Fibroblast of lung (primary cell): ENCODE measurements around the gene ASB18. TPM values are rescaled to one million over a fixed set of nuclear protein-coding genes. Genes with fewer than 3 reads are reported as not detected.

Experiments used
- DNase-seq, 2 donors: peaks; one replicate each; pipeline versions ENCODE4 v3.0.0 to v3.0.0-alpha.2; 2010; ENCODE audit warnings: low read depth in 2 of 2
- H2AFZ ChIP-seq: 2 replicates; pipeline ENCODE4 v1.5.1; 2012; ENCODE audit warnings: low read length, control low read depth, inconsistent platforms
- H3K27ac ChIP-seq: 2 replicates; pipeline ENCODE4 v1.5.1; 2011; ENCODE audit warnings: low read length, control low read depth; ENCODE audit not compliant: insufficient read depth
- H3K27me3 ChIP-seq: 2 replicates; pipeline ENCODE4 v1.5.1; 2011; ENCODE audit warnings: mild to moderate bottlenecking, low read length; ENCODE audit not compliant: control insufficient read depth, insufficient read depth
- H3K36me3 ChIP-seq: 2 replicates; pipeline ENCODE4 v1.5.1; 2011; ENCODE audit warnings: low read length; ENCODE audit not compliant: control insufficient read depth, insufficient read depth
- H3K4me1 ChIP-seq: 2 replicates; pipeline ENCODE4 v1.5.1; 2011; ENCODE audit warnings: low read length; ENCODE audit not compliant: control insufficient read depth, insufficient read depth; ENCODE audit errors: extremely low read depth
- H3K4me2 ChIP-seq: 2 replicates; pipeline ENCODE4 v1.5.1; 2011; ENCODE audit warnings: low read length, control low read depth; ENCODE audit not compliant: insufficient read depth; ENCODE audit errors: extremely low read depth
- H3K4me3 ChIP-seq, 4 experiments: fragments of 200-600 bp in 1 of 4; sonication (generic) in 1 of 4; replicated peaks in 1 of 4; 2 replicates each; pipeline ENCODE4 v1.5.1; 2011 to 2016; ENCODE audit warnings: low read length in 4 of 4, low read depth in 3 of 4, mild to moderate bottlenecking in 3 of 4, control low read depth in 2 of 4, inconsistent platforms in 1 of 4, mixed read lengths in 1 of 4; ENCODE audit not compliant: insufficient read depth in 1 of 4; ENCODE audit errors: control extremely low read depth in 1 of 4
- H3K79me2 ChIP-seq: 2 replicates; pipeline ENCODE4 v1.5.1; 2012; ENCODE audit warnings: mild to moderate bottlenecking, low read length, inconsistent platforms; ENCODE audit not compliant: control insufficient read depth, insufficient read depth
- H3K9ac ChIP-seq: 2 replicates; pipeline ENCODE4 v1.5.1; 2011; ENCODE audit warnings: mild to moderate bottlenecking, low read length, control low read depth; ENCODE audit not compliant: insufficient read depth
- H3K9me3 ChIP-seq: 2 replicates; pipeline ENCODE4 v1.5.1; 2012; ENCODE audit warnings: low read depth, low read length; ENCODE audit not compliant: control insufficient read depth, insufficient read depth
- H4K20me1 ChIP-seq: 2 replicates; pipeline ENCODE4 v1.5.1; 2011; ENCODE audit warnings: low read length; ENCODE audit not compliant: control insufficient read depth, insufficient read depth; ENCODE audit errors: extremely low read depth
- CTCF ChIP-seq, 2 donors: IDR thresholded peaks in 1 of 2; conservative IDR thresholded peaks in 1 of 2; 1 replicate in 1 of 2; 2 replicates in 1 of 2; pipeline ENCODE4 v1.5.1; 2011 to 2012; ENCODE audit warnings: low read length in 2 of 2, control low read depth in 1 of 2, inconsistent platforms in 1 of 2, low read depth in 1 of 2, mild to moderate bottlenecking in 1 of 2
- EZH2 ChIP-seq: IDR thresholded peaks from 2 replicates; pipeline ENCODE4 v1.5.1; 2012; ENCODE audit warnings: low read length, control low read depth, mild to moderate bottlenecking; ENCODE audit errors: missing control alignments
- polyA plus RNA-seq, 2 donors: library from polyadenylated mRNA; depleted of rRNA in 1 of 2; stranded (reverse) in 1 of 2; unstranded in 1 of 2; fragments of >200 nt; gene quantifications; 2 replicates each; pipeline ENCODE4 v1.2.1, GENCODE V29; 2011 to 2012; ENCODE audit warnings: missing spikeins in 1 of 2
- total RNA-seq: library from RNA; depleted of rRNA; stranded (reverse); fragments of >200 nt; gene quantifications from 2 replicates; pipeline ENCODE4 v1.2.1, GENCODE V29; 2014

Gene ASB18
- total and polyA plus RNA-seq, 2 donors (not counting 1 experiment from before 2014, with no cell fraction given), result not detected

GRCh38 chr2:236214376-236214995 lies 49.7 kb downstream of the ASB18 start:
- Histone ChIP-seq H3K27me3 (no peaks in the 10 kb centered on the region), H3K36me3 (no peaks in the 10 kb centered on the region), H3K4me2 (no peak overlapping the region), H3K4me3 (no peak overlapping the region), H3K79me2 (no peaks in the 10 kb centered on the region), H2AFZ (no peak overlapping the region), H4K20me1 (no peaks in the 10 kb centered on the region), H3K4me1 (no peaks in the 10 kb centered on the region), H3K9ac (no peak overlapping the region), H3K9me3 (no peaks in the 10 kb centered on the region), H3K27ac (no peak overlapping the region)
- TF ChIP-seq CTCF (conservative IDR thresholded peaks at IDR 0.05 in 1 of 2, IDR thresholded peaks at IDR 0.05 in 1 of 2; ENCODE audit: low read depth in 1 of 2, low read length in 2 of 2), result no peak
- TF ChIP-seq EZH2, result no peak
- DNase-seq, result no peak

DNA sequence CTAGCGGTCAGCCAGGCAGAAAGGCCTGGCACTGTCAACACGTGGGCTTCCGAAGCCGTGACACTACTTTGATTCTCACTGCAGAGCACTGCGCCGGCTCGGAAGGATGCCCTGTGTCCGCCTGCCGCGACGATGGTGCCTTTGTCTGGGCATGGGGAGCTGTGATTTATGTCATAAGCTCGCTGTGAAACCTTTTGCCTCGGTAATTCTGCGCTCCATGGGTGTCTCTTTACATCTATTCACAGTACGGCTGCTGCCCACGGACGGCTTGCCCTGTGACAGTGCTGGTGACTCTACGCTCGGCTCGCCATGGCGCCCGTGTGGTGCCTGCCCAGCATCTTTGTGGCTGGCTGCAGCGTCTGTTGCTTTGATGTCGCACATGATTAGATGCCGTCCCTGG lies 52.9 kb downstream of the ASB18 start:
- Histone ChIP-seq H3K79me2 (no peaks in the 10 kb centered on the region), H3K27me3 (no peaks in the 10 kb centered on the region), H3K4me1 (no peaks in the 10 kb centered on the region), H3K36me3 (no peaks in the 10 kb centered on the region), H3K4me2 (no peak overlapping the region), H3K27ac (no peak overlapping the region), H3K9me3 (no peaks in the 10 kb centered on the region), H4K20me1 (no peaks in the 10 kb centered on the region), H2AFZ (no peak overlapping the region), H3K9ac (no peak overlapping the region), H3K4me3 (no peak overlapping the region)
- TF ChIP-seq CTCF (conservative IDR thresholded peaks at IDR 0.05 in 1 of 2, IDR thresholded peaks at IDR 0.05 in 1 of 2; ENCODE audit: low read depth in 1 of 2, low read length in 2 of 2) (no peak), EZH2 (no peak)
- no peak for DNase-seq

GRCh38 chr2:236210536-236210935 lies 53.7 kb downstream of the ASB18 start:
- Histone ChIP-seq H3K9ac (no peak overlapping the region), H3K4me1 (no peaks in the 10 kb centered on the region), H4K20me1 (no peaks in the 10 kb centered on the region), H2AFZ (no peak overlapping the region), H3K27me3 (no peaks in the 10 kb centered on the region), H3K79me2 (no peaks in the 10 kb centered on the region), H3K4me2 (no peak overlapping the region), H3K9me3 (no peaks in the 10 kb centered on the region), H3K4me3 (no peak overlapping the region), H3K36me3 (no peaks in the 10 kb centered on the region), H3K27ac (no peak overlapping the region)
- no peak for DNase-seq
- no peak for TF ChIP-seq EZH2
